Neural progenitor cell (in vitro differentiated cells): ENCODE measurements around the gene MAN1A1.
"Not testable (repeated sequence)": the region's sequence is repeated elsewhere in the genome, so short reads cannot be mapped to it uniquely, and the experiment has no call there.

Experiments
- EZH2 ChIP-seq: fragments of 200-600 bp; sonication (generic); IDR thresholded peaks from 2 replicates; pipeline ENCODE4 v1.6.1; 2017; ENCODE audit warnings: antibody characterized with exemption, mild to moderate bottlenecking, moderate library complexity
- EZH2phosphoT487 ChIP-seq: fragments of 200-600 bp; sonication (generic); IDR thresholded peaks from 2 replicates; pipeline ENCODE4 v1.6.1; 2017; ENCODE audit warnings: antibody characterized with exemption

GRCh38 chr6:119291060-119291459 lies 58.5 kb downstream of the MAN1A1 start:
- TF ChIP-seq EZH2phosphoT487, EZH2: not testable (repeated sequence)
